Esophagus (tissue), 2 donors: Measurements from ENCODE around the gene BMP2K. TPM values are rescaled to one million over a fixed set of nuclear protein-coding genes. Genes with fewer than 3 reads are reported as not detected.

ENCODE experiments used
- H3K27ac ChIP-seq, 2 donors: one replicate each; pipeline ENCODE4 v1.5.1; 2013; ENCODE audit warnings: low read depth in 2 of 2, mild to moderate bottlenecking in 2 of 2, inconsistent platforms in 1 of 2, low read length in 1 of 2, moderate library complexity in 1 of 2
- H3K27me3 ChIP-seq, 2 donors: one replicate each; pipeline ENCODE4 v1.6.1; 2013; ENCODE audit warnings: low read length in 2 of 2, control low read depth in 1 of 2, mild to moderate bottlenecking in 1 of 2; ENCODE audit not compliant: insufficient read depth in 2 of 2, control insufficient read depth in 1 of 2
- H3K36me3 ChIP-seq, 2 donors: one replicate each; pipeline ENCODE4 v1.6.1; 2013; ENCODE audit warnings: low read length in 1 of 2; ENCODE audit not compliant: control insufficient read depth in 2 of 2, insufficient read depth in 2 of 2
- H3K4me1 ChIP-seq, 2 donors: one replicate each; pipeline ENCODE4 v1.6.1; 2013; ENCODE audit warnings: low read length in 1 of 2; ENCODE audit not compliant: control insufficient read depth in 2 of 2, insufficient read depth in 2 of 2
- H3K4me3 ChIP-seq, 2 donors: one replicate each; pipeline ENCODE4 v1.5.1; 2013; ENCODE audit warnings: low read length in 2 of 2, mild to moderate bottlenecking in 2 of 2, low read depth in 1 of 2, moderate library complexity in 1 of 2
- H3K9me3 ChIP-seq, 2 donors: one replicate each; pipeline ENCODE4 v1.6.1; 2013; ENCODE audit warnings: mild to moderate bottlenecking in 2 of 2, low read depth in 1 of 2, low read length in 1 of 2, moderate library complexity in 1 of 2; ENCODE audit not compliant: control insufficient read depth in 2 of 2, insufficient read depth in 1 of 2
- WGBS, 2 donors: extraction: QIAGEN DNeasy Blood & Tissue Kit; methylation state at CpG; one replicate each; pipeline ENCODE4 v1.1.7; 2013; 5-methylcytosine and 5-hydroxymethylcytosine counted together
- polyA plus RNA-seq, 2 donors: library from polyadenylated mRNA; stranded (reverse); fragments of 200-250 nt; gene quantifications; one replicate each; pipeline ENCODE4 v1.2.3, GENCODE V29; 2013
- donor health status: healthy with polysubstance abuse.
- donor health status: Bipolar disorder and iron deficiency.

BMP2K gene
- polyA plus RNA-seq, 2 donors: 9.6 to 11.6 TPM

DNA sequence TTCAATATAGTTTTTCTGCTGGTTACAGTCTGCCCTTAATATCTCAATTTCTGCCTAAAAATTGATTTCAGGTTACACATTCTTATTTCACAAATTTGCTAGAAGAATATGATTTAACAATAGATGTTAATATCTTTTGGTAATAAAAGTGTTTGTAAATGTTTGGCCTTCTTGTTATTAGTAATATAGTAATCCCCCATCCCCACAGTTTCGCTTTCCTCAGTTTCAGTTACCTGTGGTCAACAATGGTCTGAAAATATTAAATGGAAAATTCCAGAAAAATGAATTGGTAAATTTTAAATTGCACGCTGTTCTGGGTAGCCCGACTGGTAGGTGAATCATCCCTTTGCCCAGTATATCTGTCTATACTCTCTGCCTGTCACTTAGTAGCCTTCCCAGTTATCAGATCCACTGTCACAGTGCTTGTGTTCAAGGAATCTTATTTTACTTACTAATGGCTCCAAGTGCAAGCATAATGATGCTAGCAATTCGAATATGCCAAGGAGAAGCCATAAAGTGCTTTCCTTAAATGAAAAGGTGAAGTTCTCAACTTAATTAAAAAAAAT is 3.5 kb upstream of the BMP2K start:
- 87 to 88% methylated on average over 4 of the region's 4 CpGs for WGBS, 2 donors

DNA sequence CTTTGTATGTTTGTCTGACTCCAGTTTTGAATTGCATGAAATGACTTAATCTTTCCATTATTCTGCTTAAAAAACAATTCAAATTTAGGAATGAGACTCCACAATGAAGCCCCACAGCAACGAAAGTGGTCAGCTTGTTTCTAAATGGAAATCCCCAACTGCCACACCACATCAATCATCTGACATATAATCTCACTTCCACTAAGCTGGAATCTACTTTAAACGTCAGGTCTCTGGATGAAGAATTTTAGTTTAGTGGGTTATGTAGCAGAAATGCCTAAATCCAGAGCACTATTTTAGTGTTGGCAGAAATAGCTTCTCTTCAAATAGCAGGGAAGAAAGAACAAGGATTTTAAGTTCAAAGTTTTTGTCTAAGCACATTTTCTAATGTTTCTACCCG is 1.7 kb upstream of the BMP2K start:
- no peaks in the 10 kb centered on the region for H3K27me3 ChIP-seq
- H3K9me3 ChIP-seq: no peaks in the 10 kb centered on the region
- H3K27ac ChIP-seq: no peak overlapping the region
- H3K4me3 ChIP-seq: no peak overlapping the region
- no peaks in the 10 kb centered on the region for H3K4me1 ChIP-seq
- 39 to 56% methylated on average over 3 of the region's 3 CpGs for WGBS, 2 donors
- no peaks in the 10 kb centered on the region for H3K36me3 ChIP-seq

More for the DNA sequence above, 3.5 kb upstream of the BMP2K start:
- H3K27me3 ChIP-seq: no peaks in the 10 kb centered on the region
- H3K4me1 ChIP-seq: no peaks in the 10 kb centered on the region
- no peak overlapping the region for H3K27ac ChIP-seq
- no peaks in the 10 kb centered on the region for H3K9me3 ChIP-seq
- H3K36me3 ChIP-seq: no peaks in the 10 kb centered on the region
- H3K4me3 ChIP-seq: no peak overlapping the region

- 0% methylated on average over 36 to 54 of the region's 54 CpGs for WGBS, 2 donors
- H3K27me3 ChIP-seq: no peaks in the 10 kb centered on the region
- H3K9me3 ChIP-seq: no peaks in the 10 kb centered on the region
- peak overlapping the region; percentile 96 for H3K4me3 ChIP-seq
- no peaks in the 10 kb centered on the region for H3K36me3 ChIP-seq
- H3K27ac ChIP-seq: peak overlapping the region; percentile 96 to 98
- H3K4me1 ChIP-seq: no peaks in the 10 kb centered on the region
These were observed 659 bp upstream of the BMP2K start for GRCh38 chr4:78775303-78776078.

GRCh38 chr4:78776729-78777575 is 802 bp downstream of the BMP2K start:
- peak overlapping the region; percentile 91 to 98 for H3K27ac ChIP-seq
- H3K9me3 ChIP-seq: no peaks in the 10 kb centered on the region
- 2% methylated on average over 27 to 28 of the region's 28 CpGs for WGBS, 2 donors
- peak overlapping the region; percentile 96 for H3K4me3 ChIP-seq
- H3K27me3 ChIP-seq: no peaks in the 10 kb centered on the region
- H3K4me1 ChIP-seq: no peaks in the 10 kb centered on the region
- H3K36me3 ChIP-seq: no peaks in the 10 kb centered on the region

DNA sequence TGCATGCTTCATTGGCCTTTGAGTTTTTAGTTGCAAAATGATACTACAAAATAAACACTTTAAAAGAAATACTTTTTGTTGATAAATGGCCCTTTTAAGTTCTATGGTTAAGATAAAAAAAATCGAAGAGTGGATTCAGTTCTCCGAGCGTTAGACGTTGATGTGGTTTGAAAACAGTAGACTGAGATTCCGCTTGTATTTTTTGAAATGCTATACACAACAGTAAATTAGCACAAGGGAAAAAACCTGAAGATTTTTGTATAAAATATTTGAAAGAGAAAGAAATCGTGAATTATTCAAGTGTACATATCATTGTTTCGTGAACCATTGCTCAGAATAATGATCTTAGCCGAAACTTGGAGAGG is 1.4 kb downstream of the BMP2K start:
- WGBS, 2 donors: 51 to 68% methylated on average over 8 of the region's 8 CpGs
- no peaks in the 10 kb centered on the region for H3K36me3 ChIP-seq
- H3K4me3 ChIP-seq: peak overlapping the region in 1 of 2 donors; percentile 96
- H3K9me3 ChIP-seq: no peaks in the 10 kb centered on the region
- H3K27ac ChIP-seq: no peak overlapping the region
- no peaks in the 10 kb centered on the region for H3K27me3 ChIP-seq
- H3K4me1 ChIP-seq: no peaks in the 10 kb centered on the region

GRCh38 chr4:78778530-78778929 is 2.4 kb downstream of the BMP2K start:
- Histone ChIP-seq H3K27ac (no peak overlapping the region), H3K4me1 (no peaks in the 10 kb centered on the region), H3K9me3 (no peaks in the 10 kb centered on the region), H3K4me3 (peak overlapping the region in 1 of 2 donors; percentile 14), H3K36me3 (no peaks in the 10 kb centered on the region), H3K27me3 (no peaks in the 10 kb centered on the region)
- WGBS, 2 donors: 85 to 88% methylated on average over 4 of the region's 4 CpGs

- 60 to 74% methylated on average over 2 of the region's 2 CpGs for whole genome bisulfite sequencing, 2 donors
- H3K27ac ChIP-seq: no peak overlapping the region
- no peak overlapping the region for H3K4me3 ChIP-seq
- H3K36me3 ChIP-seq: no peaks in the 10 kb centered on the region
- H3K9me3 ChIP-seq: no peaks in the 10 kb centered on the region
- no peaks in the 10 kb centered on the region for H3K4me1 ChIP-seq
- H3K27me3 ChIP-seq: no peaks in the 10 kb centered on the region
These were observed 3.1 kb downstream of the BMP2K start for GRCh38 chr4:78779280-78779679.

DNA sequence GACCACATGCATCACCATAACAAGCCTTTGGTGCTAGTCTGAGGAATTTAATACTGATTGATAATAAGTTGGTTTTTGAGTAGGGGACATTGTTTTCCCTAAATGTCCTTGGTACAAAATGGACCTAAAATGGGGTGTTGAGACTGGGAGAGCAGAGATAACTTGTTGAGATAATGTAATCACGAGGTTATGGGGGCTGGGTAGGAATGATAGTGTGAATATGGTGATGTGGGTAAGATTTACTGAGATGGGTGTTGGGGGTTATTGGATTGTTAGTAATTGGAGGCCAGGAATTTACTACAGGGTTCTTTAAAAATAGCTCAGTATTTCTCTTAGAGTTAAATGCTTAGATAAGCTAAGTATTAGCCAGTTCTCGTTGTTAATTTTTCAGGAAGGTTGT is 3.9 kb downstream of the BMP2K start:
- 86 to 88% methylated on average over 2 of the region's 2 CpGs for WGBS, 2 donors
- H3K9me3 ChIP-seq: no peaks in the 10 kb centered on the region
- H3K27ac ChIP-seq: no peak overlapping the region
- H3K27me3 ChIP-seq: no peaks in the 10 kb centered on the region
- H3K36me3 ChIP-seq: no peaks in the 10 kb centered on the region
- H3K4me3 ChIP-seq: no peak overlapping the region
- no peaks in the 10 kb centered on the region for H3K4me1 ChIP-seq

DNA sequence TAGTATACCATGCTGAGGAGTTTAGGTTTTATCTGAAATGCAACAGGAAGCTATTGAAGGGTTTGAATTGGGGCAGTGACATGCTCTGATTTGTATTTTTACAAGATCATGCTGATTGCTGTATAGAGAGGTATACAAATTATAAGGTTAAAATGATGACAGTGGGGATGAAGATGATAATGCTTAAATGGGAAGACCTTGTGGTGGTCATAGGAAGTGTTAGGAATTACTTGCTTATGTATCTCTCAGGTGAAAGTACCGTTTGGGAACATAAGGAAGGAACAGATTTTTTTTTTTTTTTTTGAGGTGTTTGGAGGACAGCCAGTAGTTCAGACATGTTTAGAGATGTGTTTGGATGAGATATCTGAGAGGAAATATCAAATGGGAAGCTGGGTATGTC is 5.0 kb downstream of the BMP2K start:
- Histone ChIP-seq H3K27me3 (no peaks in the 10 kb centered on the region), H3K27ac (no peak overlapping the region), H3K36me3 (no peaks in the 10 kb centered on the region), H3K4me1 (no peaks in the 10 kb centered on the region), H3K4me3 (no peak overlapping the region), H3K9me3 (no peaks in the 10 kb centered on the region)
- 26 to 29% methylated on average over 1 of the region's 1 CpG for WGBS, 2 donors
